BJ (cell line): ENCODE measurements around the gene FOXP1. TPM values are rescaled to one million over a fixed set of nuclear protein-coding genes. Genes with fewer than 3 reads are reported as not detected.

Experiments
- CTCF ChIA-PET: fragments of 350-600 bp; formaldehyde crosslinking; extraction: SDS; loops from one replicate; lab custom pipeline; 2021; ENCODE audit warnings: antibody characterized with exemption, inconsistent platforms; lab: Yijun Ruan, JAX
- POLR2A ChIA-PET: fragments of 300-600 bp; sonication (Branson Sonifier 250); formaldehyde crosslinking; extraction: SDS; loops from one replicate; lab custom pipeline; 2021; ENCODE audit warnings: antibody characterized with exemption; lab: Charles Lee
- DNase-seq: peaks from one replicate; pipeline ENCODE4 v3.0.0-alpha.2; 2011; ENCODE audit warnings: low read depth
- H3K27me3 ChIP-seq: 2 replicates; pipeline ENCODE4 v1.6.0; 2011; ENCODE audit warnings: low read length; ENCODE audit not compliant: control insufficient read depth, insufficient read depth
- H3K36me3 ChIP-seq: 2 replicates; pipeline ENCODE4 v1.5.1; 2011; ENCODE audit warnings: low read length; ENCODE audit not compliant: control insufficient read depth, insufficient read depth
- H3K4me3 ChIP-seq: 2 replicates; pipeline ENCODE4 v1.5.1; 2011; ENCODE audit warnings: low read depth, mild to moderate bottlenecking, control low read depth, low read length
- polyA plus RNA-seq: library from polyadenylated mRNA; depleted of rRNA; stranded (reverse); fragments of >200 nt; gene quantifications from 2 replicates; pipeline ENCODE4 v1.2.3, GENCODE V29; 2011
- TF ChIP-seq, protein P1 (sequence below): IDR thresholded peaks from 2 replicates; pipeline ENCODE4 v1.5.1; 2011; ENCODE audit warnings: low read depth, mild to moderate bottlenecking, control low read depth, inconsistent platforms, low read length, moderate library complexity; ENCODE audit not compliant: insufficient read depth

Gene FOXP1
- polyA plus RNA-seq, 1 experiment = 37.0 TPM

DNA sequence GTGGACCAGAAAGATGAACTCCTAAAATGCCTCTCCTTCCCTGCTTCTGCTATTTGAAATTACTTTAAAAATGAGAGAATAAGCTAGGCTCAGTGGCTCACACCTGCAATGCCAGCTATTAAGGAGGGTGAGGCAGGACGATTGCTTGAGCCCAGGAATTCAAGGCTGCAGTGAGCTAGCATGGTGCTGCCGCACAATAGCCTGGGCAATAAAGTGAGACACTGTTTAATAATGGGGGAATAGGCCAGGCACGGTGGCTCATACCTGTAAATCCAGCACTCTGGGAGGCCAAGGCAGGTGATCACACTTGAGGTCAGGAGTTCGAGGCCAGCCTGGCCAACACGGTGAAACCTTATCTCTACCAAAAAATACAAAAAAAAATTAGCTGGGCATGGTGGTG, 271.1 kb downstream of the FOXP1 start:
- POLR2A ChIA-PET = no interaction called here
- CTCF ChIA-PET = interaction anchor here (0.6 kb wide), 1 partner anchor 285 kb away, joined by 3 read pairs; no protein-coding TSS in a partner anchor

GRCh38 chr3:71311661-71312046, 271.9 kb downstream of the FOXP1 start:
- CTCF ChIA-PET = interaction anchor here (0.6 kb wide), 1 partner anchor 286 kb away, joined by 3 read pairs; no protein-coding TSS in a partner anchor

More for the DNA sequence above, 271.1 kb downstream of the FOXP1 start:
- TF ChIP-seq, protein P1, sequence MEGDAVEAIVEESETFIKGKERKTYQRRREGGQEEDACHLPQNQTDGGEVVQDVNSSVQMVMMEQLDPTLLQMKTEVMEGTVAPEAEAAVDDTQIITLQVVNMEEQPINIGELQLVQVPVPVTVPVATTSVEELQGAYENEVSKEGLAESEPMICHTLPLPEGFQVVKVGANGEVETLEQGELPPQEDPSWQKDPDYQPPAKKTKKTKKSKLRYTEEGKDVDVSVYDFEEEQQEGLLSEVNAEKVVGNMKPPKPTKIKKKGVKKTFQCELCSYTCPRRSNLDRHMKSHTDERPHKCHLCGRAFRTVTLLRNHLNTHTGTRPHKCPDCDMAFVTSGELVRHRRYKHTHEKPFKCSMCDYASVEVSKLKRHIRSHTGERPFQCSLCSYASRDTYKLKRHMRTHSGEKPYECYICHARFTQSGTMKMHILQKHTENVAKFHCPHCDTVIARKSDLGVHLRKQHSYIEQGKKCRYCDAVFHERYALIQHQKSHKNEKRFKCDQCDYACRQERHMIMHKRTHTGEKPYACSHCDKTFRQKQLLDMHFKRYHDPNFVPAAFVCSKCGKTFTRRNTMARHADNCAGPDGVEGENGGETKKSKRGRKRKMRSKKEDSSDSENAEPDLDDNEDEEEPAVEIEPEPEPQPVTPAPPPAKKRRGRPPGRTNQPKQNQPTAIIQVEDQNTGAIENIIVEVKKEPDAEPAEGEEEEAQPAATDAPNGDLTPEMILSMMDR = no peak
- Histone ChIP-seq H3K27me3 (no peaks in the 10 kb centered on the region), H3K4me3 (no peak overlapping the region), H3K36me3 (no peaks in the 10 kb centered on the region)
- no peak for DNase-seq

GRCh38 chr3:71310980-71311660, 272.4 kb downstream of the FOXP1 start:
- ChIA-PET CTCF (no interaction called here), POLR2A (no interaction called here)
- Histone ChIP-seq H3K27me3 (no peaks in the 10 kb centered on the region), H3K36me3 (no peaks in the 10 kb centered on the region), H3K4me3 (no peak overlapping the region)
- TF ChIP-seq, protein P1 = no peak
- DNase-seq = no peak

More at GRCh38 chr3:71311661-71312046, 271.9 kb downstream of the FOXP1 start:
- TF ChIP-seq, protein P1 = no peak
- Histone ChIP-seq H3K36me3 (no peaks in the 10 kb centered on the region), H3K27me3 (no peaks in the 10 kb centered on the region), H3K4me3 (no peak overlapping the region)
- POLR2A ChIA-PET = no interaction called here
- no peak for DNase-seq

- no peak overlapping the region for H3K4me3 ChIP-seq
- DNase-seq = no peak
- no peaks in the 10 kb centered on the region for H3K36me3 ChIP-seq
- ChIA-PET CTCF (interaction anchor here (0.7 kb wide), 1 partner anchor 439 kb away, joined by 3 read pairs; no protein-coding TSS in a partner anchor), POLR2A (no interaction called here)
- TF ChIP-seq, protein P1 = peak; percentile 31
- no peaks in the 10 kb centered on the region for H3K27me3 ChIP-seq
These were observed 273.1 kb downstream of the FOXP1 start for GRCh38 chr3:71310359-71310979.

GRCh38 chr3:71309886-71310285, 273.6 kb downstream of the FOXP1 start:
- CTCF ChIA-PET = interaction anchor here (0.7 kb wide), 1 partner anchor 439 kb away, joined by 3 read pairs; no protein-coding TSS in a partner anchor
- H3K4me3 ChIP-seq = no peak overlapping the region
- no peak for DNase-seq
- no peaks in the 10 kb centered on the region for H3K36me3 ChIP-seq
- TF ChIP-seq, protein P1 = no peak
- H3K27me3 ChIP-seq = no peaks in the 10 kb centered on the region
- POLR2A ChIA-PET = no interaction called here
